ENCODE data around the gene DOK4. TPM values are rescaled to one million over a fixed set of nuclear protein-coding genes. Genes with fewer than 3 reads are reported as not detected.
A peak's percentile ranks its signal among the peaks of the same experiment; 100 is the strongest.

DOK4 gene
- total RNA-seq, 1 donor from 2014 or later, result 17.6 TPM

GRCh38 chr16:57462978-57463362 is 23.3 kb downstream of the DOK4 start:
- Histone ChIP-seq H3K4me3 (ENCODE audit: low read depth, low read length) (peak overlapping the region; percentile 67), H3K36me3 (ENCODE audit: control insufficient read depth, insufficient read depth, low read length) (peaks cover 26% of the 10 kb centered on the region), H3K27me3 (ENCODE audit: control insufficient read depth, insufficient read depth, low read length) (no peaks in the 10 kb centered on the region)
- DNase-seq (ENCODE audit: low read depth), result no peak
- TF ChIP-seq, protein P1, sequence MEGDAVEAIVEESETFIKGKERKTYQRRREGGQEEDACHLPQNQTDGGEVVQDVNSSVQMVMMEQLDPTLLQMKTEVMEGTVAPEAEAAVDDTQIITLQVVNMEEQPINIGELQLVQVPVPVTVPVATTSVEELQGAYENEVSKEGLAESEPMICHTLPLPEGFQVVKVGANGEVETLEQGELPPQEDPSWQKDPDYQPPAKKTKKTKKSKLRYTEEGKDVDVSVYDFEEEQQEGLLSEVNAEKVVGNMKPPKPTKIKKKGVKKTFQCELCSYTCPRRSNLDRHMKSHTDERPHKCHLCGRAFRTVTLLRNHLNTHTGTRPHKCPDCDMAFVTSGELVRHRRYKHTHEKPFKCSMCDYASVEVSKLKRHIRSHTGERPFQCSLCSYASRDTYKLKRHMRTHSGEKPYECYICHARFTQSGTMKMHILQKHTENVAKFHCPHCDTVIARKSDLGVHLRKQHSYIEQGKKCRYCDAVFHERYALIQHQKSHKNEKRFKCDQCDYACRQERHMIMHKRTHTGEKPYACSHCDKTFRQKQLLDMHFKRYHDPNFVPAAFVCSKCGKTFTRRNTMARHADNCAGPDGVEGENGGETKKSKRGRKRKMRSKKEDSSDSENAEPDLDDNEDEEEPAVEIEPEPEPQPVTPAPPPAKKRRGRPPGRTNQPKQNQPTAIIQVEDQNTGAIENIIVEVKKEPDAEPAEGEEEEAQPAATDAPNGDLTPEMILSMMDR (IDR thresholded peaks at IDR 0.05; ENCODE audit: insufficient read depth, low read length, severe bottlenecking), result no peak
- FAIRE-seq, result no peak

DNA sequence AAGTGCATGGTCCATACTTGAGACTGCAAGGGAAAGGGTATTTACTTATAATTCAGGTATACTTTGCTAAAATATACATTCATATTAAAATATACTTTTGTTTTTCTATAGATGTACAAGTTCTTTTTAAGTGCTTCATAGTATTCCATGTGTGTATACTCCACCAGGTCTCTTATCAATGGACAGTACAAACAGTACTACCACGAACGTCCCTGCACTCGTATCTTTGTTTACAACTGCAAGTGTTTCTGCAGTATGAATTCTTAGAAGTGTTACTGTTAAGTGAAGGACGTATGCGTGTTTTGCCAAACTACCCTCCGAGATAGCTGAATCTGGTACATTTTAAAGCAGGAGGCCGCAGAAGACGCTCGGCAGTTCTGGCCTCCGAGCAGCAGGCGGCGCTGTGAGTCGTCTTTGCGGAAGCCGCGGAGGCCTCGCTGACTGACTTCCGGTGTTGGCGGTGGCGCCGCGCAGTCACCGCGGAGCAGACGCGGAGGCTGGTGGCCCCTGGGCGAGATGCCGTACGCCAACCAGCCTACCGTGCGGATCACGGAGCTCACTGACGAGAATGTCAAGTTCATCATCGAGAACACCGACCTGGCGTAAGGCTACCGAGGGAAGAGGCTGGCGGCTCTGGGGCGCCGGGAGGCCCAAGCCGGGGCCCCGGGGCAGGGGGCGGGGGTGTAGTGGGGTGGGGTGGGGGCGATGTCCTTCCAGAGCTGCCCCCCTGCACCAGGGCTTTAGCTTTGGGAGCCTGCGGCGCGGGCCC is 23.9 kb downstream of the DOK4 start, which contains the start of gene POLR2C:
TSS of gene POLR2C (plus strand) at position 471 of the 769 bp plus-strand sequence. CDS start at position 517, 46 bp downstream.
- H3K36me3 ChIP-seq (ENCODE audit: control insufficient read depth, insufficient read depth, low read length), result peaks cover 29% of the 10 kb centered on the region
- H3K4me3 ChIP-seq (ENCODE audit: low read depth, low read length), result peak within 1 kb of the TSS; percentile 67
- DNase-seq (ENCODE audit: low read depth) (peak; percentile 65), FAIRE-seq (no peak)
- H3K27me3 ChIP-seq (ENCODE audit: control insufficient read depth, insufficient read depth, low read length), result no peaks in the 10 kb centered on the region
- TF ChIP-seq, protein P1 (IDR thresholded peaks at IDR 0.05; ENCODE audit: insufficient read depth, low read length, severe bottlenecking), result peak; percentile 96

GRCh38 chr16:57452021-57452420 is 34.3 kb downstream of the DOK4 start:
- H3K36me3 ChIP-seq (ENCODE audit: control insufficient read depth, insufficient read depth, low read length), result peaks cover 20% of the 10 kb centered on the region
- TF ChIP-seq, protein P1 (IDR thresholded peaks at IDR 0.05; ENCODE audit: insufficient read depth, low read length, severe bottlenecking), result no peak
- no peak overlapping the region for H3K4me3 ChIP-seq (ENCODE audit: low read depth, low read length)
- no peaks in the 10 kb centered on the region for H3K27me3 ChIP-seq (ENCODE audit: control insufficient read depth, insufficient read depth, low read length)
- DNase-seq (ENCODE audit: low read depth), result no peak
- no peak for FAIRE-seq

GRCh38 chr16:57447186-57447962 is 38.9 kb downstream of the DOK4 start, which contains the start of the genes CIAPIN1 and COQ9:
CIAPIN1 (minus strand) TSS chr16:57447385; CDS start chr16:57440928, 6,457 bp downstream.
COQ9 (plus strand) TSS chr16:57447479; CDS start chr16:57447506, 27 bp downstream.
- DNase-seq (ENCODE audit: low read depth), result peak; percentile 84
- Histone ChIP-seq H3K4me3 (ENCODE audit: low read depth, low read length) (peak within 1 kb of the TSS; percentile 94), H3K36me3 (ENCODE audit: control insufficient read depth, insufficient read depth, low read length) (peaks cover 6% of the 10 kb centered on the region), H3K27me3 (ENCODE audit: control insufficient read depth, insufficient read depth, low read length) (no peaks in the 10 kb centered on the region)
- TF ChIP-seq, protein P1 (IDR thresholded peaks at IDR 0.05; ENCODE audit: insufficient read depth, low read length, severe bottlenecking), result no peak
- no peak for FAIRE-seq

DNA sequence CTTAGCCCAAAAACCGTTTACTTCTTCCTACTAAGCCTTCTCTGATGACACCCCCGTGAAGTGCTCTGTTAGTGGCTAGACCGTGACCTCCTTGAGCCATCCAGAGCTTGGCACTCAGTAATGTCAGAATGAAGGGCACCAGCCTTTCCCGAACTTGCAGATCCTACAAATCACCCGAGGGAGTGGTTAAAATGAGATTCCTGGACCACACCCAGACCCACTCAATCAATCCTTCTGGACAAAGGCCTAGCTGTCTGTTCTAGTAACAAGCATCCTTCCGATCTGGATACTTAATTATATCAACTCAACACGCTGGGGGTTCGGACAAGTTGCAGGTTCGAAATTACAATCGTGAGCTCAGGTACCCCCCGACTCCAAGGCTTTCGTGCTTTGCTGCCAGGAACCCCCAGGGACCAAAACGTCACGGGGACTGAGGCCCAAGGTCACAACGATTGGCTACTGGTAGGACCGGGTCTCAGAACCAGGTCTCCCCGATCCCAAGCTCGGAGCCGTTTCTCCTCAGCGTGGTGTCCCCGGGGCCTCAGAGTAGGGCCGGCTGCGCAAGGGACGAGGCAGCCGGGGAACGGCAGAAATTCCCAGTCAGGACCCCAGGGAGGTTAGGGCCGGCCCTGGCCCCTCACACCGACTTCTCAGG is 39.6 kb downstream of the DOK4 start:
- TF ChIP-seq, protein P1 (IDR thresholded peaks at IDR 0.05; ENCODE audit: insufficient read depth, low read length, severe bottlenecking), result no peak
- FAIRE-seq (no peak), DNase-seq (ENCODE audit: low read depth) (peak; percentile 24)
- H3K27me3 ChIP-seq (ENCODE audit: control insufficient read depth, insufficient read depth, low read length), result no peaks in the 10 kb centered on the region
- peak overlapping the region; percentile 94 for H3K4me3 ChIP-seq (ENCODE audit: low read depth, low read length)
- H3K36me3 ChIP-seq (ENCODE audit: control insufficient read depth, insufficient read depth, low read length), result peaks cover 4% of the 10 kb centered on the region

All from bronchial epithelial cell (primary cell).